ENCODE data around the gene OGDH. TPM values are rescaled to one million over a fixed set of nuclear protein-coding genes. Genes with fewer than 3 reads are reported as not detected.

OGDH gene
- total RNA-seq, 1 donor from 2014 or later, result 68.0 TPM

DNA sequence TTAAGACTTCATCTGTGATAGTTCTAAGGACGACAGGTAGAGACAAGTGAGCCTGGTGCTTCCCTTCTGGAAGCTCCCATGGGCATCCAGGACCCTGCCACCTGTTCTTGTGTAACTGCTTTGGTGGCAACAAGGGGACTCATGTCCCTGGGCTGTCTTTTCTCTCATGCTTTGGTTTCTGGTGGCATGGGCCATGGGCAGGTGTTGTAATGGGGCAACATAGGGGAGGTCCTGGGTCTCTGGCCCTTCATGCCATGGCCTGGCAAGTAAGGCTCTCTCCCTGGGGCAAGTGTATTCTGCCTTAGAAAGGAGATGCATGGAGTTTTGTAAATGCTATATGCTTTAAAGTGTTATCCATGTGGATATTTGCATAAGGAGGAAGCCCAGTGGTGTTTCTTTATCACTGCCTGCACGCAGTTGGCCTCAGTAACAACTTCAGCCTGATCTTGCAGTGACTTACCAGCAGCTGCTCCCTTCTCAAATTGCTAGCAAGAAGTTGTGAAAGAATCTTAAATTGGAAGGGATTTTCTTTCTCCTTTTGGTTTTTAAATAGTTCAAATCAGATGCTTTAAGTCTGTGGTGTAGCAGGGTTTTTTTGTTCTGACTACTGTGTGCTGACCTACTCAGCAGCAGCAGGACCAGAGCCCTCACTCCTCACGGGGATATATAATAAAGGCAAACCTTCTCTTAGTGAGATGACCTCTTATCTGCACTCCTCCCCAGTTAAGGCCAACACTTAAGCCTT lies 39.9 kb downstream of the OGDH start:
- H3K4me1 Mint-ChIP-seq (ENCODE audit: unreplicated experiment), result no peaks in the 10 kb centered on the region
- no peak overlapping the region for H3K4me3 Mint-ChIP-seq (ENCODE audit: unreplicated experiment)
- H3K36me3 Mint-ChIP-seq (ENCODE audit: unreplicated experiment), result peaks cover 13% of the 10 kb centered on the region
- no peaks in the 10 kb centered on the region for H3K9me3 Mint-ChIP-seq (ENCODE audit: unreplicated experiment)
- H3K27ac Mint-ChIP-seq (ENCODE audit: unreplicated experiment), result no peak overlapping the region
- H3K27me3 Mint-ChIP-seq (ENCODE audit: unreplicated experiment), result no peaks in the 10 kb centered on the region
- DNase-seq (ENCODE audit: extremely low spot score, unreplicated experiment), result no peak
- TF ChIP-seq, protein P1, sequence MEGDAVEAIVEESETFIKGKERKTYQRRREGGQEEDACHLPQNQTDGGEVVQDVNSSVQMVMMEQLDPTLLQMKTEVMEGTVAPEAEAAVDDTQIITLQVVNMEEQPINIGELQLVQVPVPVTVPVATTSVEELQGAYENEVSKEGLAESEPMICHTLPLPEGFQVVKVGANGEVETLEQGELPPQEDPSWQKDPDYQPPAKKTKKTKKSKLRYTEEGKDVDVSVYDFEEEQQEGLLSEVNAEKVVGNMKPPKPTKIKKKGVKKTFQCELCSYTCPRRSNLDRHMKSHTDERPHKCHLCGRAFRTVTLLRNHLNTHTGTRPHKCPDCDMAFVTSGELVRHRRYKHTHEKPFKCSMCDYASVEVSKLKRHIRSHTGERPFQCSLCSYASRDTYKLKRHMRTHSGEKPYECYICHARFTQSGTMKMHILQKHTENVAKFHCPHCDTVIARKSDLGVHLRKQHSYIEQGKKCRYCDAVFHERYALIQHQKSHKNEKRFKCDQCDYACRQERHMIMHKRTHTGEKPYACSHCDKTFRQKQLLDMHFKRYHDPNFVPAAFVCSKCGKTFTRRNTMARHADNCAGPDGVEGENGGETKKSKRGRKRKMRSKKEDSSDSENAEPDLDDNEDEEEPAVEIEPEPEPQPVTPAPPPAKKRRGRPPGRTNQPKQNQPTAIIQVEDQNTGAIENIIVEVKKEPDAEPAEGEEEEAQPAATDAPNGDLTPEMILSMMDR (IDR thresholded peaks at IDR 0.05), result no peak

DNA sequence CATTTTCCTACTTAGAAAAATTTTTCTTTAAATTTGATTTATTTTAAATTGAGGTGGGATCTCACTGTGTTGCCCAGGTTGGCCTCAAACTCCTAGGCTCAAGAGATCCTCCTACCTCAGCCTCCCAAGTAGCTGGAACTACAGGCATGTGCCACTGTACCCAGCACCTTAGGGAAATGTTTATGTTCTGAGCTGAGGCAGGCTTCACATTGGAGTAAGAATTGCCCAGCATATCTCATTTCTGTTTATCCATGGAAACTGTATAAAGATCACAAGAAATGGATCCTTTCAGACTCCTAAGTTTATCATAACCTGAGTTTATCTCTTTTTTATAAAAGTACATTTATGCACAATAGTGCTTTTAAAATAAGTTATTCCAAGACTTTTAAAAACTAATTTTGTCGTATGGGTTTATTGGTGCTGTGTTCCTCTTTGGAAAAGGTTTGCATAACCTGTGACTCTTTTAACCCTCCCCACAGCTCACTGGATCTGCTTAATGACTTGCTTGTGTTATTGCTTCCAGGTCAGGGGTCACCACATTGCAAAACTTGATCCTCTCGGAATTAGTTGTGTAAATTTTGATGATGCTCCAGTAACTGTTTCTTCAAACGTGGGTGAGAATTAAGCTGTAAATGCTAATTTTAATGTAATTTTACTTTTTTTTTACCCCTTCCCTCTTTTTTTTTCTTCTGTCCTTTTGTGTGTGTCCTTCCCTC lies 40.7 kb downstream of the OGDH start:
- Mint-ChIP-seq H3K4me3 (ENCODE audit: unreplicated experiment) (no peak overlapping the region), H3K9me3 (ENCODE audit: unreplicated experiment) (no peaks in the 10 kb centered on the region), H3K27me3 (ENCODE audit: unreplicated experiment) (no peaks in the 10 kb centered on the region), H3K4me1 (ENCODE audit: unreplicated experiment) (no peaks in the 10 kb centered on the region), H3K27ac (ENCODE audit: unreplicated experiment) (no peak overlapping the region), H3K36me3 (ENCODE audit: unreplicated experiment) (peaks cover 13% of the 10 kb centered on the region)
- TF ChIP-seq, protein P1 (IDR thresholded peaks at IDR 0.05), result no peak
- no peak for DNase-seq (ENCODE audit: extremely low spot score, unreplicated experiment)

DNA sequence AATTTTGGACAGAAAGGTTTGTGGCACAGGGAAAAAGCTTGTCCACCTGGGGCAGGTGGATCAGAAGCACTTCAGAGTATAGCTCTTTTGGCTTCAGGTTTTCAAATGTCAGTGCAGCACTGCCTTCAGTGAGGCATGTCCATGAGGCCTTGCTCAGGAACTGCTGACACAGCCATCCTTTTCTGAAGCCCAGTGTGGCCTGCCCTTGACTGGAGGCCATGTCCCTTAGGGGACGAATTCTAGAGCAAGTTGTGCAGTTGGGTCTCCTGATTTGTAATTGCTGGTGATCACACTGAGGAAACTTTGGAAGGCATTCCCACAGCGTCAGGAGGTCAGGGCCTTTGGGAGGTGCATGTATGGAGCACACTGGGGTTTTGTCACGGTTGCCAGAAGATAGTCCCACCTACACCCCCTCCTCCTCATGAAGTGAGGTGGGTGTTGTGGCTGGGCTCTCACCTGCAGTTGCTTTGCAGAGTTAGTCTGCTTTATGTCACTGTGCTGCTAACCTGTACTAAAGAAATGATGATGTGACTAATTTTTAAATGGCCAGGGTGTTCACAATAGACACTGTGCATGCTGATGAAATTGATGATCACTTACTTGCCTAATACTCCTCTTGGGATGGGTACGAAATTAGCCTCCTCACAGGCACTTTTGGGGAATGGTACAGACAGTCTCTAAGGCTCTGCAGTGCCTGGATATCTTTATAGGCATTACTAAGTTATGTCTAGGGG lies 41.7 kb downstream of the OGDH start:
- H3K27ac Mint-ChIP-seq (ENCODE audit: unreplicated experiment), result no peak overlapping the region

DNA sequence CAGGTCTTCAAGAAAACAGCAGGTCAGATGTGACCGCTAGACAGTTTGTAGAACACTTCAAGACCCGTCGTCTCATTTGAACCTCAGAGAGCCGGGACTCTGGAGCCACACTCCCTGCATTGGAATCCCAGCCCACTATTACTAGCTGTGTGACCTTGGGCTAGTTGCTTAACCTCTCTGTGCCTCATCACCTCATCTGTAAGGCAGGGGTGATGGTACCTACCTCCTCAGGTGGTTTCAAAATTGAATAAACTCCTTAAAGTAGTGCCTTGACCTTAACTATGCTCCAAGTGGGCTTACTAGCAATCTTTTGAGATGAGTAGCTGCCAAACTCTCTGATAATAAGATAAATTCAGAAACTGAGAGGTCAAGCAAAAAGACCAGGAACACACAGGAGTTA lies 43.8 kb downstream of the OGDH start:
- TF ChIP-seq, protein P1 (IDR thresholded peaks at IDR 0.05), result no peak
- Mint-ChIP-seq H3K9me3 (ENCODE audit: unreplicated experiment) (no peaks in the 10 kb centered on the region), H3K4me1 (ENCODE audit: unreplicated experiment) (no peaks in the 10 kb centered on the region), H3K36me3 (ENCODE audit: unreplicated experiment) (peaks cover 24% of the 10 kb centered on the region), H3K4me3 (ENCODE audit: unreplicated experiment) (no peak overlapping the region), H3K27me3 (ENCODE audit: unreplicated experiment) (no peaks in the 10 kb centered on the region), H3K27ac (ENCODE audit: unreplicated experiment) (no peak overlapping the region)
- DNase-seq (ENCODE audit: extremely low spot score, unreplicated experiment), result no peak

More for the DNA sequence above, 41.7 kb downstream of the OGDH start:
- H3K27me3 Mint-ChIP-seq (ENCODE audit: unreplicated experiment), result no peaks in the 10 kb centered on the region
- no peaks in the 10 kb centered on the region for H3K4me1 Mint-ChIP-seq (ENCODE audit: unreplicated experiment)
- no peak overlapping the region for H3K4me3 Mint-ChIP-seq (ENCODE audit: unreplicated experiment)
- TF ChIP-seq, protein P1 (IDR thresholded peaks at IDR 0.05), result no peak
- H3K36me3 Mint-ChIP-seq (ENCODE audit: unreplicated experiment), result peaks cover 13% of the 10 kb centered on the region
- no peaks in the 10 kb centered on the region for H3K9me3 Mint-ChIP-seq (ENCODE audit: unreplicated experiment)
- no peak for DNase-seq (ENCODE audit: extremely low spot score, unreplicated experiment)

DNA sequence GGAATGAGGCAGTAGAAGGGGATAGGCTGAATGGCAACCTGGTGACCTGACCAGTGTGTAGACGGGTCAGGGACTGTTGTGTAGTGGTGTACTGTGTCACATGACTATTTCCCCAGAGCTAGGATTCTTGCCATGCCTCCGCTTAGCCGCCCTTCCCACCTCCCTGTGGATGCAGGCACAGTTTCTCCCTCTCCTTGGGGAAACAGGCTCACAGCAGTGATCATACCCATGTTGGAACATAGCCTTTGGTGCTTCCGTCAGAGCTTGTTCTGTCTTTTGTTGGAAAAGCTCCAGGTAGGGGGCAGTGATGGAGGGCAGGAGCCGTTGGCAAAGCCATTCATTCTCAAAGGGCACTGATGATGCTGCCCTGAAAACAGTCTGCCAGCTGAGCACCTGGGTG lies 44.3 kb downstream of the OGDH start:
- H3K36me3 Mint-ChIP-seq (ENCODE audit: unreplicated experiment), result peaks cover 24% of the 10 kb centered on the region

More for the DNA sequence above, 44.3 kb downstream of the OGDH start:
- no peak for DNase-seq (ENCODE audit: extremely low spot score, unreplicated experiment)
- H3K4me1 Mint-ChIP-seq (ENCODE audit: unreplicated experiment), result no peaks in the 10 kb centered on the region
- TF ChIP-seq, protein P1 (IDR thresholded peaks at IDR 0.05), result no peak
- H3K27ac Mint-ChIP-seq (ENCODE audit: unreplicated experiment), result no peak overlapping the region
- no peak overlapping the region for H3K4me3 Mint-ChIP-seq (ENCODE audit: unreplicated experiment)
- no peaks in the 10 kb centered on the region for H3K27me3 Mint-ChIP-seq (ENCODE audit: unreplicated experiment)
- no peaks in the 10 kb centered on the region for H3K9me3 Mint-ChIP-seq (ENCODE audit: unreplicated experiment)
